Fibroblast of gingiva (primary cell): ENCODE results near the gene BPHL.
"Not testable (repeated sequence)": the region's sequence is repeated elsewhere in the genome, so short reads cannot be mapped to it uniquely, and the experiment has no call there.

Experiments
- DNase-seq: peaks from one replicate; pipeline ENCODE4 v3.0.0-alpha.2; 2011; ENCODE audit warnings: low read depth

The BPHL gene

GRCh38 chr6:3179945-3180344 is 61.4 kb downstream of the BPHL start:
- DNase-seq, result not testable (repeated sequence)

- DNase-seq, result no peak
Measured at GRCh38 chr6:3181105-3181504, 62.6 kb downstream of the BPHL start.

- DNase-seq, result no peak
Measured at GRCh38 chr6:3183066-3183465, 64.6 kb downstream of the BPHL start.

- no peak for DNase-seq
Measured at GRCh38 chr6:3186974-3187382, 68.5 kb downstream of the BPHL start.

- no peak for DNase-seq
Measured at GRCh38 chr6:3188262-3188661, 69.8 kb downstream of the BPHL start.

- not testable (repeated sequence) for DNase-seq
Measured at GRCh38 chr6:3189192-3189591, 70.7 kb downstream of the BPHL start.

GRCh38 chr6:3190056-3190455 is 71.5 kb downstream of the BPHL start:
- no peak for DNase-seq

GRCh38 chr6:3190779-3191178 is 72.3 kb downstream of the BPHL start:
- DNase-seq, result no peak

GRCh38 chr6:3193102-3193849 is 74.8 kb downstream of the BPHL start:
- no peak for DNase-seq

GRCh38 chr6:3194535-3195419 is 76.3 kb downstream of the BPHL start:
- DNase-seq, result no peak

- no peak for DNase-seq
Measured at GRCh38 chr6:3195420-3195694, 76.8 kb downstream of the BPHL start.

GRCh38 chr6:3195695-3196497 is 77.4 kb downstream of the BPHL start:
- DNase-seq, result no peak

- DNase-seq, result no peak
Measured at GRCh38 chr6:3196770-3197169, 78.3 kb downstream of the BPHL start.

GRCh38 chr6:3197734-3198133 is 79.2 kb downstream of the BPHL start:
- DNase-seq, result not testable (repeated sequence)

GRCh38 chr6:3199382-3199781 is 80.9 kb downstream of the BPHL start:
- DNase-seq, result no peak

GRCh38 chr6:3200682-3201081 is 82.2 kb downstream of the BPHL start:
- no peak for DNase-seq

GRCh38 chr6:3201388-3201787 is 82.9 kb downstream of the BPHL start:
- DNase-seq, result no peak
